Liver (tissue), 3 donors: Measurements from ENCODE around the gene RALB.

Experiments used
- CTCF ChIP-seq: fragments of 150-350 bp; IDR thresholded peaks from 2 replicates; pipeline ENCODE4 v1.5.1; 2017; ENCODE audit warnings: improper control_type of control experiment, low read depth, low read length; ENCODE audit not compliant: missing input control
- FOXA1 ChIP-seq: IDR thresholded peaks from 2 replicates; pipeline ENCODE4 v1.6.1; 2016; ENCODE audit warnings: antibody characterized with exemption
- GABPA ChIP-seq, 2 donors: IDR thresholded peaks in 1 of 2; conservative IDR thresholded peaks in 1 of 2; 2 replicates each; pipeline ENCODE4 v1.6.1; 2016; ENCODE audit warnings: antibody characterized with exemption in 2 of 2, mild to moderate bottlenecking in 1 of 2, moderate library complexity in 1 of 2
- HNF4A ChIP-seq, 2 donors: conservative IDR thresholded peaks; 2 replicates each; pipeline ENCODE4 v1.6.1; 2016; ENCODE audit warnings: antibody characterized with exemption in 2 of 2, mild to moderate bottlenecking in 2 of 2
- JUND ChIP-seq, 2 donors: IDR thresholded peaks; 2 replicates each; pipeline ENCODE4 v1.6.1; 2016; ENCODE audit warnings: antibody characterized with exemption in 2 of 2
- NR2F2 ChIP-seq: IDR thresholded peaks from 2 replicates; pipeline ENCODE4 v1.6.1; 2016; ENCODE audit warnings: antibody characterized with exemption
- RAD21 ChIP-seq, 2 donors: IDR thresholded peaks; 2 replicates each; pipeline ENCODE4 v1.6.1; 2016; ENCODE audit warnings: antibody characterized with exemption in 2 of 2, mild to moderate bottlenecking in 2 of 2
- REST ChIP-seq: IDR thresholded peaks from 2 replicates; pipeline ENCODE4 v1.6.1; 2016; ENCODE audit warnings: antibody characterized with exemption, mild to moderate bottlenecking
- RXRA ChIP-seq, 2 donors: IDR thresholded peaks; 2 replicates each; pipeline ENCODE4 v1.6.1; 2017 to 2018; ENCODE audit warnings: antibody characterized with exemption in 2 of 2, mild to moderate bottlenecking in 1 of 2
- SP1 ChIP-seq: IDR thresholded peaks from 2 replicates; pipeline ENCODE4 v1.6.1; 2018; ENCODE audit warnings: antibody characterized with exemption, mild to moderate bottlenecking
- TAF1 ChIP-seq: conservative IDR thresholded peaks from 2 replicates; pipeline ENCODE4 v1.6.1; 2016; ENCODE audit warnings: antibody characterized with exemption, mild to moderate bottlenecking
- YY1 ChIP-seq: IDR thresholded peaks from 2 replicates; pipeline ENCODE4 v1.6.1; 2016; ENCODE audit warnings: antibody characterized with exemption, mild to moderate bottlenecking
- donor health status: healthy.
- donor health status: healthy.

- TF ChIP-seq CTCF (no peak), SP1 (no peak), YY1 (no peak), TAF1 (no peak), FOXA1 (no peak), RXRA (IDR thresholded peaks at IDR 0.05) (no peak), NR2F2 (no peak), RAD21 (IDR thresholded peaks at IDR 0.05) (no peak), HNF4A (conservative IDR thresholded peaks at IDR 0.05) (no peak), JUND (IDR thresholded peaks at IDR 0.05) (no peak), GABPA (IDR thresholded peaks at IDR 0.05 in 1 of 2, conservative IDR thresholded peaks at IDR 0.05 in 1 of 2) (no peak), REST (no peak)
Observed at GRCh38 chr2:120219291-120219690, 33.4 kb upstream of the RALB start.
